GM18520 (cell line): ENCODE data around the gene MRPL37.

ENCODE experiments used
- ATAC-seq: cut with Tn5 transposase; IDR thresholded peaks from one replicate; pipeline ENCODE4 v1.9.1; 2021; ENCODE audit not compliant: unreplicated experiment

MRPL37 gene

GRCh38 chr1:54259546-54260140 is 59.7 kb downstream of the MRPL37 start:
- ATAC-seq = no peak

- no peak for ATAC-seq
Observed at GRCh38 chr1:54260810-54261209, 60.8 kb downstream of the MRPL37 start.

GRCh38 chr1:54262244-54262643 is 62.3 kb downstream of the MRPL37 start:
- no peak for ATAC-seq

GRCh38 chr1:54263601-54264226 is 63.7 kb downstream of the MRPL37 start:
- ATAC-seq = no peak

- ATAC-seq = no peak
Observed at GRCh38 chr1:54265126-54265525, 65.2 kb downstream of the MRPL37 start.

GRCh38 chr1:54265659-54266058 is 65.7 kb downstream of the MRPL37 start:
- ATAC-seq = no peak

GRCh38 chr1:54266195-54266594 is 66.2 kb downstream of the MRPL37 start:
- no peak for ATAC-seq

GRCh38 chr1:54266908-54267307 is 66.9 kb downstream of the MRPL37 start:
- ATAC-seq = no peak
